GM12878 (cell line): ENCODE measurements around the gene OR7G3.

Source experiments
- BRCA1 ChIP-seq: IDR thresholded peaks from 2 replicates; pipeline ENCODE4 v1.6.1; 2011; ENCODE audit warnings: low read depth, low read length, improper control_type of control experiment
- CHD1 ChIP-seq: IDR thresholded peaks from 2 replicates; pipeline ENCODE4 v1.6.1; 2012; ENCODE audit warnings: low read depth, low read length, improper control_type of control experiment
- CTCF ChIP-seq, 3 experiments: IDR thresholded peaks in 2 of 3; conservative IDR thresholded peaks in 1 of 3; 2 replicates each; pipeline ENCODE4 v1.5.1; 2011; ENCODE audit warnings: low read depth in 3 of 3, low read length in 3 of 3, mild to moderate bottlenecking in 3 of 3, control low read depth in 2 of 3, moderate library complexity in 2 of 3, inconsistent platforms in 1 of 3, mixed read lengths in 1 of 3; ENCODE audit not compliant: control insufficient read depth in 2 of 3, insufficient read depth in 1 of 3; ENCODE audit errors: extremely low read depth in 1 of 3
- EP300 ChIP-seq, 2 experiments: fragments of 150-350 bp in 1 of 2; IDR thresholded peaks; 2 replicates each; pipeline ENCODE4 v1.6.1; 2011 to 2012; ENCODE audit warnings: low read depth in 2 of 2, low read length in 2 of 2, borderline replicate concordance in 1 of 2, improper control_type of control experiment in 1 of 2, inconsistent platforms in 1 of 2; ENCODE audit not compliant: control insufficient read depth in 1 of 2
- HDAC2 ChIP-seq: fragments of 200-600 bp; sonication (generic); IDR thresholded peaks from 2 replicates; pipeline ENCODE4 v1.6.1; 2017
- HDGF ChIP-seq: fragments of 450-650 bp; IDR thresholded peaks from 2 replicates; pipeline ENCODE4 v1.6.1; 2016; ENCODE audit warnings: antibody characterized with exemption
- KAT2A ChIP-seq: conservative IDR thresholded peaks from 2 replicates; pipeline ENCODE4 v1.6.1; 2011; ENCODE audit warnings: low read depth, low read length; ENCODE audit not compliant: control insufficient read depth
- MYB ChIP-seq: fragments of 150-350 bp; IDR thresholded peaks from 2 replicates; pipeline ENCODE4 v1.6.1; 2014; ENCODE audit warnings: mild to moderate bottlenecking, low read depth, low read length, borderline replicate concordance
- POLR2A ChIP-seq: IDR thresholded peaks from 2 replicates; pipeline ENCODE4 v1.6.1; 2011; ENCODE audit warnings: low read depth, mild to moderate bottlenecking, low read length
- RB1 ChIP-seq: fragments of 450-650 bp; formaldehyde crosslinking; IDR thresholded peaks from 2 replicates; pipeline ENCODE4 v1.6.1; 2017; ENCODE audit warnings: mild to moderate bottlenecking, borderline replicate concordance
- REST ChIP-seq: IDR thresholded peaks from 2 replicates; pipeline ENCODE4 v1.6.1; 2012; ENCODE audit warnings: mild to moderate bottlenecking, low read depth, low read length
- ZNF274 ChIP-seq: IDR thresholded peaks from one replicate; pipeline ENCODE4 v1.8.0; 2011; ENCODE audit not compliant: insufficient read length, insufficient read depth

- TF ChIP-seq CTCF (IDR thresholded peaks at IDR 0.05 in 2 of 3, conservative IDR thresholded peaks at IDR 0.05 in 1 of 3; ENCODE audit: control insufficient read depth in 2 of 3, extremely low read depth in 1 of 3, insufficient read depth in 1 of 3, low read depth in 3 of 3, low read length in 3 of 3) (no peak), CHD1 (no peak), RB1 (no peak), ZNF274 (no peak), REST (no peak), HDGF (no peak), MYB (no peak), EP300 (IDR thresholded peaks at IDR 0.05; ENCODE audit: borderline replicate concordance in 1 of 2, control insufficient read depth in 1 of 2, low read depth in 2 of 2, low read length in 2 of 2) (no peak), BRCA1 (no peak), POLR2A (no peak), HDAC2 (no peak), KAT2A (no peak)
Observed at GRCh38 chr19:9139609-9140158, 12.9 kb upstream of the OR7G3 start.
